ENCODE measurements around the gene PLB1.

GRCh38 chr2:28567061-28567471 lies 71.2 kb downstream of the PLB1 start:
- no peak for TF ChIP-seq EZH2 (IDR thresholded peaks at IDR 0.05)
- no peak for TF ChIP-seq POLR2AphosphoS5 (IDR thresholded peaks at IDR 0.05; ENCODE audit: borderline replicate concordance, low read depth, low read length)
- no peak for TF ChIP-seq FOXP2 (optimal IDR thresholded peaks at IDR 0.05; ENCODE audit: control extremely low read depth, extremely low read length, insufficient read depth)
